PC-9 (cell line): Measurements from ENCODE around the gene SPTB.

Source experiments
- CTCF ChIP-seq: fragments of 200-600 bp; sonication (generic); conservative IDR thresholded peaks from 2 replicates; pipeline ENCODE4 v1.6.1; 2017; ENCODE audit warnings: mixed run types, antibody characterized with exemption, mild to moderate bottlenecking, moderate library complexity
- EZH2 ChIP-seq: fragments of 200-600 bp; sonication (generic); IDR thresholded peaks from 2 replicates; pipeline ENCODE4 v1.8.0; 2017; ENCODE audit warnings: antibody characterized with exemption, low read depth

DNA sequence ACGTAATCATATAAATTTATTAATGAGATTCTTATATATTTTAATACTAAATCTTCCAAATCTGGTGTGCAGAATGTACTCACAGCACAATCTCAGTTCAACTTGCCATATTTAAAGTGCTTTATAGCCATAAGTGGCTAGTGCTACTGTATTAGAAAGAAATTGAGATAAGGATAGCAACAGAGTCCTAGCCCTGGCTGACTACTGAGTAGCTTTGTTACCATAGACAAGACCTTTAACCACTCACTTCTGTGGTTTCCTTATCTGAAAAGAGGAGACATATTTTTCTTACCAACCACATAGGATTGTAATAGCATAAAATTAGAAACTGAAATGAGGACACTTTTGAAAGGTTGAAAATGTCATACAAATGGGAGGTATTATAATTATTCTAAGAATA, 32.6 kb upstream of the SPTB start:
- TF ChIP-seq CTCF (no peak), EZH2 (no peak)
